ENCODE measurements around the gene FOXN1.

- TF ChIP-seq CTCF (IDR thresholded peaks at IDR 0.05; ENCODE audit: insufficient read depth, low read length, poor library complexity, severe bottlenecking) (no peak), EZH2phosphoT487 (conservative IDR thresholded peaks at IDR 0.05; ENCODE audit: low read length) (no peak)
These were observed 46.2 kb downstream of the FOXN1 start, which contains the start of gene UNC119 for GRCh38 chr17:28552176-28552999.
